SK-N-SH (cell line): ENCODE results near the gene CSRNP3.

Source experiments
- EP300 ChIP-seq, 2 experiments: IDR thresholded peaks; 2 replicates each; pipeline versions ENCODE4 v1.4.0 to v1.6.1; 2012; ENCODE audit warnings: borderline replicate concordance in 1 of 2, low read depth in 1 of 2, low read length in 1 of 2
- EZH2phosphoT487 ChIP-seq: fragments of 200-600 bp; sonication (generic); IDR thresholded peaks from 2 replicates; pipeline ENCODE4 v1.6.1; 2017; ENCODE audit warnings: low read depth, mixed run types, mild to moderate bottlenecking, antibody characterized with exemption, moderate library complexity, borderline replicate concordance
- POLR2AphosphoS5 ChIP-seq: IDR thresholded peaks from 2 replicates; pipeline ENCODE4 v1.6.1; 2012; ENCODE audit warnings: low read depth, low read length
- RFX5 ChIP-seq: IDR thresholded peaks from 2 replicates; pipeline ENCODE4 v1.6.1; 2012; ENCODE audit warnings: mild to moderate bottlenecking, improper control_type of control experiment, low read length
- SIN3A ChIP-seq: IDR thresholded peaks from 2 replicates; pipeline ENCODE4 v1.6.1; 2012; ENCODE audit warnings: low read depth, mild to moderate bottlenecking, low read length, moderate library complexity, borderline replicate concordance
- TAF1 ChIP-seq: IDR thresholded peaks from 2 replicates; pipeline ENCODE4 v1.6.1; 2012; ENCODE audit warnings: low read depth, mild to moderate bottlenecking, low read length, moderate library complexity, borderline replicate concordance
- TF ChIP-seq, protein P1 (sequence below): IDR thresholded peaks from 2 replicates; pipeline ENCODE4 v1.4.0; 2012; ENCODE audit warnings: low read depth, borderline replicate concordance
- TF ChIP-seq, protein P2 (sequence below): IDR thresholded peaks from 2 replicates; pipeline ENCODE4 v1.4.0; 2012; ENCODE audit warnings: low read depth

DNA sequence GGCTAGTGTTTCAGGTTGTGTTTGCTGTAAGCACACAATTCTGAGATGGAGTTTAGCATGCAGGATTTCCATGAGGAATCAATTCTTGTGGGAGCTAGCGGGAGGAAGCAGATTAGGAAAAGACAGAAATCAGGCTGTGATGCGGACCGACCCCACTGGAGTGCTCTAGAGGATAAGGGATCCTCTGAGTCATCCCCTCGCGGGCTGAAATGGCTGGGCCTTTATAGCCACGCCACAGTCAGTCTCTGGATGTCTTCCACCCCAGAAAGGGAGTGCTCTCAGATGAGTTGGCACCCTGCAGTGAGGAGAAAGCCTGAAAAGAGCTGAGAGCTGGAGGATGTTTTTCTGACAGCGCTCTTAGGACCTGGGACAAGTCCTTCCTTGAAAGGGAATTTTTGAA is 222.1 kb downstream of the CSRNP3 start:
- TF ChIP-seq TAF1 (no peak), EZH2phosphoT487 (no peak), RFX5 (no peak), POLR2AphosphoS5 (no peak), EP300 (IDR thresholded peaks at IDR 0.05; ENCODE audit: borderline replicate concordance in 1 of 2, low read depth in 1 of 2, low read length in 1 of 2) (no peak), SIN3A (no peak)
- TF ChIP-seq, protein P1, sequence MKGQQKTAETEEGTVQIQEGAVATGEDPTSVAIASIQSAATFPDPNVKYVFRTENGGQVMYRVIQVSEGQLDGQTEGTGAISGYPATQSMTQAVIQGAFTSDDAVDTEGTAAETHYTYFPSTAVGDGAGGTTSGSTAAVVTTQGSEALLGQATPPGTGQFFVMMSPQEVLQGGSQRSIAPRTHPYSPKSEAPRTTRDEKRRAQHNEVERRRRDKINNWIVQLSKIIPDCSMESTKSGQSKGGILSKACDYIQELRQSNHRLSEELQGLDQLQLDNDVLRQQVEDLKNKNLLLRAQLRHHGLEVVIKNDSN, result no peak
- TF ChIP-seq, protein P2, sequence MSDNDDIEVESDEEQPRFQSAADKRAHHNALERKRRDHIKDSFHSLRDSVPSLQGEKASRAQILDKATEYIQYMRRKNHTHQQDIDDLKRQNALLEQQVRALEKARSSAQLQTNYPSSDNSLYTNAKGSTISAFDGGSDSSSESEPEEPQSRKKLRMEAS, result no peak
